ENCODE data around the gene CACNA2D4. TPM values are rescaled to one million over a fixed set of nuclear protein-coding genes. Genes with fewer than 3 reads are reported as not detected.

The CACNA2D4 gene
- total and polyA plus RNA-seq, 2 of the 13 experiments (the other 11 are each of a cell fraction or from before 2014, with no cell fraction given), result 14.2 to 136 TPM

DNA sequence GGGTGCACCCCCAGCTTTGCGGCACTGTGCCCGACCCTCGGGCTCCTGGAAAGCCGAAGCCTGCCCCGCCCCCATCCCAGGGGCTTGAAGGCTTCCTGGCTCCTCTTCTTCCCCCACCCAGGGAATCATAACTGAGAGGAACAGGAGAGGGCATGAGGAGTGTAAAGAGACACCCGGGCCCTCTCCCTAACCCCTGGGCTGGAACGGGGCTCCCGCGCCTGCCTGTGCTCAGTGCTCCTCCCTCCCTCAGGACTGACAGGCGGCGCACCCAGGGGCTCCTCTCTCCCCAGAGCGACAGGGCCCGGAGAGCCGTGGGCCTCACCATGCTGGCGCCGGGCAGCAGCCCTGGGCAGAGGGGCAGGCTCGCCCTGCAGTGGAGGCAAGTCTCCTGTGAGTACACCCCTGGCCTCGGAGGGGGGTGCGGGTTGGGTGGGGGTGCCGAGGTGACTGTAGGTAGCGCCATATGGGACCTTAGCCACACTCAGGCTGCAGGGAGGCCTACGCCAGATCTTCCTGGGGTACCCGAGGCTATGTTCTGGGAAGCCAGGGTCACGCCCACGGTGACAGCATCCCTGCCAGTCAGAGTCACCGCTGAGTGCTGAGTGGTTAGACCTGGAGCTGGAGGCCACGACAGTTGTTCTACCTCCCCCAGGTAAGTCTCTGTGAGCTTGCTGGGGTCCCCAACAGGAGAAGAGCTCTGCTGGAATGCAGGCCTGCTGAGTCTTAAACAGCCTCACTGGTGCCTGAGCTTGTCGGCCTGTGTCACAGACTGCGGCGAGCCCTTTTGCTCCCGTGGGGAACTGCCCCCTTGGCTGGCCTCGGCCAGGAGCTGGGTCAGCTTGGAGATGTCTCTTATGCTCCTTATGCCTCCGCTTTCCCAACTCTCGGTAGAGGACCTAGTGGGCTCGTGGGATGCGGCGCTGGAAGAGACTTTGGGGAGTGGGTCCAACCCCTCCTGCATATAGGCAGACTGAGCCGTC lies 90.3 kb downstream of the CACNA2D4 start:
- intact Hi-C loops (cut with micrococcal nuclease; ENCODE audit: unreplicated experiment) (no loop called here), in situ Hi-C loops (cut with HindIII; ENCODE audit: extremely low pct_ligation_motif_present, low pct_unique_long_range_greater_than_20kb) (no loop called here)
- H3K9me3 ChIP-seq (ENCODE audit: low read length), result no peaks in the 10 kb centered on the region
- no peak overlapping the region for H3K27ac ChIP-seq (ENCODE audit: extremely low read length, insufficient read depth, low read length)
- TF ChIP-seq HNRNPLL (IDR thresholded peaks at IDR 0.05; ENCODE audit: low read depth, low read length, poor library complexity, severe bottlenecking), result no peak
- no peak overlapping the region for H3K9ac ChIP-seq (ENCODE audit: insufficient read depth, low read depth, low read length)
- H3K4me1 ChIP-seq (ENCODE audit: insufficient read depth, low read length), result peaks cover 37% of the 10 kb centered on the region
- no peak overlapping the region for H3K4me3 ChIP-seq (replicated peaks in 1 of 3; ENCODE audit: insufficient read depth in 1 of 3, low read depth in 2 of 3, low read length in 3 of 3)
- CTCF ChIA-PET (ENCODE audit: low intra/inter-chr PET ratio, low total read pairs), result no interaction called here
- H3K36me3 ChIP-seq (replicated peaks in 1 of 2; ENCODE audit: control insufficient read depth in 1 of 2, insufficient read depth in 2 of 2, low read length in 2 of 2), result no peaks in the 10 kb centered on the region
- DNase-seq (ENCODE audit: low spot score), result no peak
- no peak for FAIRE-seq
- ATAC-seq, result no peak
- no peak overlapping the region for H3K4me2 ChIP-seq (ENCODE audit: low read depth, low read length)
- 59% methylated on average over 11 of the region's 38 CpGs for WGBS (ENCODE audit: low lambda C conversion rate)
- BruUV-seq (replicated peaks), result no TSS peak
- POLR2A ChIA-PET, result no interaction called here
- H2AFZ ChIP-seq (ENCODE audit: low read length), result no peak overlapping the region
- no peaks in the 10 kb centered on the region for H4K20me1 ChIP-seq (ENCODE audit: insufficient read depth, low read length)
- H3K79me2 ChIP-seq (ENCODE audit: insufficient read depth, low read length), result no peaks in the 10 kb centered on the region
- peaks cover 10 to 39% of the 10 kb centered on the region in 2 experiments; a peak in 4 of 5 replicates for H3K27me3 ChIP-seq (ENCODE audit: control insufficient read depth in 1 of 2, insufficient read depth in 2 of 2, low read length in 2 of 2)

DNA sequence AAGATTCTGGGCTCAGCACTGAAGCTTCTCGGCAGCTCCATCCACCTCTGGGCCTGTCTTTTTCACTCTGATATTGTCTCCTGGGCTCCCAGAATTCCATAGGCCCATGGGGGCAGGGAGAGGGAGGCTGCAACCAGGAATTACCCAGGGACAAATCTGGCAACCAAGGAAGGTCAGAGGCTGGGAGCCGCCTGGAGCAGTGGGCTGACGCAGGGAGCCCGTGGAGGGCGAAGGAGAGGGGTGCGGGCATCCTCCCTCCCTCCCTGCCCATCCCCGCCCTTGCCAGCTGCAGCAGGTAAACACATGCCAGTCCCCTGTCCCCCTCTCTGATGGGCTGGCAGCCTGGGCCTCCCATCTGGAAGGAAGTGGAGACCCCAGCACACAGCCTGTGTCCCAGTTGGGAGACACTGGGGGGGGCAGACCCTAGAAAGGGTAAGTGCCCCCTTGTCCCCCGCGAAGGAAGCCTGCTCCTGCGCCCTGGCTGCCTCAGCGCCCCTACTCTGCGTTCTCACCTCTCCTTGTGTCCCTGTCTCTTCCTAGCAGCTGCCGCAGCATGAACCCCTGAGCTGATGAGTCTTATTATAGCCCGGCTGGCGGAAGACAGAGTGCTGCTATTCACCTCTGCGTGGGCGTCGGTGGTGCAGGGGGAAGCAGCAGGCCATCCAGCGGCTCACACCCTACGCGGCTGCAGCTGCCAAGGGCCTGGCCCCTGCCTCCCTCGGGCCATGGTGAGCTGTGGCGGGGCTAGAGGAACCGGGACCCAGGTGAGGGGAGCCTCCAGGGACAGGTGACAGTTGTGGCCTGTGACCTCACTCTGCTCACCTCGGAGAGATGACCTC lies 91.4 kb downstream of the CACNA2D4 start:
- WGBS (ENCODE audit: low lambda C conversion rate), result 61% methylated on average over 11 of the region's 25 CpGs
- in situ Hi-C loops (cut with HindIII; ENCODE audit: extremely low pct_ligation_motif_present, low pct_unique_long_range_greater_than_20kb) (no loop called here), intact Hi-C loops (cut with micrococcal nuclease; ENCODE audit: unreplicated experiment) (no loop called here)
- BruUV-seq (replicated peaks), result no TSS peak
- POLR2A ChIA-PET, result interaction anchor here (2.7 kb wide), 1 partner anchor 14 kb away, joined by 9 read pairs; no protein-coding TSS in a partner anchor
- Histone ChIP-seq H3K27ac (ENCODE audit: extremely low read length, insufficient read depth, low read length) (no peak overlapping the region), H4K20me1 (ENCODE audit: insufficient read depth, low read length) (no peaks in the 10 kb centered on the region), H3K4me1 (ENCODE audit: insufficient read depth, low read length) (peaks cover 46% of the 10 kb centered on the region), H3K4me2 (ENCODE audit: low read depth, low read length) (no peak overlapping the region), H2AFZ (ENCODE audit: low read length) (no peak overlapping the region), H3K9ac (ENCODE audit: insufficient read depth, low read depth, low read length) (no peak overlapping the region), H3K79me2 (ENCODE audit: insufficient read depth, low read length) (no peaks in the 10 kb centered on the region), H3K4me3 (replicated peaks in 1 of 3; ENCODE audit: insufficient read depth in 1 of 3, low read depth in 2 of 3, low read length in 3 of 3) (no peak overlapping the region), H3K36me3 (replicated peaks in 1 of 2; ENCODE audit: control insufficient read depth in 1 of 2, insufficient read depth in 2 of 2, low read length in 2 of 2) (no peaks in the 10 kb centered on the region), H3K9me3 (ENCODE audit: low read length) (no peaks in the 10 kb centered on the region), H3K27me3 (ENCODE audit: control insufficient read depth in 1 of 2, insufficient read depth in 2 of 2, low read length in 2 of 2) (peaks cover 15 to 41% of the 10 kb centered on the region in 2 experiments; a peak in 4 of 5 replicates)
- FAIRE-seq (no peak), DNase-seq (ENCODE audit: low spot score) (no peak), ATAC-seq (no peak)
- CTCF ChIA-PET (ENCODE audit: low intra/inter-chr PET ratio, low total read pairs), result no interaction called here
- TF ChIP-seq, protein P1, sequence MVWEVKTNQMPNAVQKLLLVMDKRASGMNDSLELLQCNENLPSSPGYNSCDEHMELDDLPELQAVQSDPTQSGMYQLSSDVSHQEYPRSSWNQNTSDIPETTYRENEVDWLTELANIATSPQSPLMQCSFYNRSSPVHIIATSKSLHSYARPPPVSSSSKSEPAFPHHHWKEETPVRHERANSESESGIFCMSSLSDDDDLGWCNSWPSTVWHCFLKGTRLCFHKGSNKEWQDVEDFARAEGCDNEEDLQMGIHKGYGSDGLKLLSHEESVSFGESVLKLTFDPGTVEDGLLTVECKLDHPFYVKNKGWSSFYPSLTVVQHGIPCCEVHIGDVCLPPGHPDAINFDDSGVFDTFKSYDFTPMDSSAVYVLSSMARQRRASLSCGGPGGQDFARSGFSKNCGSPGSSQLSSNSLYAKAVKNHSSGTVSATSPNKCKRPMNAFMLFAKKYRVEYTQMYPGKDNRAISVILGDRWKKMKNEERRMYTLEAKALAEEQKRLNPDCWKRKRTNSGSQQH (CRISPR knock-in tag; IDR thresholded peaks at IDR 0.05; ENCODE audit: low read depth), result no peak
- TF ChIP-seq, protein P2, sequence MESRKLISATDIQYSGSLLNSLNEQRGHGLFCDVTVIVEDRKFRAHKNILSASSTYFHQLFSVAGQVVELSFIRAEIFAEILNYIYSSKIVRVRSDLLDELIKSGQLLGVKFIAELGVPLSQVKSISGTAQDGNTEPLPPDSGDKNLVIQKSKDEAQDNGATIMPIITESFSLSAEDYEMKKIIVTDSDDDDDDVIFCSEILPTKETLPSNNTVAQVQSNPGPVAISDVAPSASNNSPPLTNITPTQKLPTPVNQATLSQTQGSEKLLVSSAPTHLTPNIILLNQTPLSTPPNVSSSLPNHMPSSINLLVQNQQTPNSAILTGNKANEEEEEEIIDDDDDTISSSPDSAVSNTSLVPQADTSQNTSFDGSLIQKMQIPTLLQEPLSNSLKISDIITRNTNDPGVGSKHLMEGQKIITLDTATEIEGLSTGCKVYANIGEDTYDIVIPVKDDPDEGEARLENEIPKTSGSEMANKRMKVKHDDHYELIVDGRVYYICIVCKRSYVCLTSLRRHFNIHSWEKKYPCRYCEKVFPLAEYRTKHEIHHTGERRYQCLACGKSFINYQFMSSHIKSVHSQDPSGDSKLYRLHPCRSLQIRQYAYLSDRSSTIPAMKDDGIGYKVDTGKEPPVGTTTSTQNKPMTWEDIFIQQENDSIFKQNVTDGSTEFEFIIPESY (CRISPR knock-in tag; IDR thresholded peaks at IDR 0.05), result peak; percentile 53; the same call in 1 of the 2 replicates
- no peak for TF ChIP-seq ZNF274 (CRISPR knock-in tag; IDR thresholded peaks at IDR 0.05)
- no peak for TF ChIP-seq ARNT2 (CRISPR knock-in tag; IDR thresholded peaks at IDR 0.05; ENCODE audit: low read depth)
- no peak for TF ChIP-seq ZNF563 (CRISPR knock-in tag; IDR thresholded peaks at IDR 0.05)
- TF ChIP-seq, protein P3, sequence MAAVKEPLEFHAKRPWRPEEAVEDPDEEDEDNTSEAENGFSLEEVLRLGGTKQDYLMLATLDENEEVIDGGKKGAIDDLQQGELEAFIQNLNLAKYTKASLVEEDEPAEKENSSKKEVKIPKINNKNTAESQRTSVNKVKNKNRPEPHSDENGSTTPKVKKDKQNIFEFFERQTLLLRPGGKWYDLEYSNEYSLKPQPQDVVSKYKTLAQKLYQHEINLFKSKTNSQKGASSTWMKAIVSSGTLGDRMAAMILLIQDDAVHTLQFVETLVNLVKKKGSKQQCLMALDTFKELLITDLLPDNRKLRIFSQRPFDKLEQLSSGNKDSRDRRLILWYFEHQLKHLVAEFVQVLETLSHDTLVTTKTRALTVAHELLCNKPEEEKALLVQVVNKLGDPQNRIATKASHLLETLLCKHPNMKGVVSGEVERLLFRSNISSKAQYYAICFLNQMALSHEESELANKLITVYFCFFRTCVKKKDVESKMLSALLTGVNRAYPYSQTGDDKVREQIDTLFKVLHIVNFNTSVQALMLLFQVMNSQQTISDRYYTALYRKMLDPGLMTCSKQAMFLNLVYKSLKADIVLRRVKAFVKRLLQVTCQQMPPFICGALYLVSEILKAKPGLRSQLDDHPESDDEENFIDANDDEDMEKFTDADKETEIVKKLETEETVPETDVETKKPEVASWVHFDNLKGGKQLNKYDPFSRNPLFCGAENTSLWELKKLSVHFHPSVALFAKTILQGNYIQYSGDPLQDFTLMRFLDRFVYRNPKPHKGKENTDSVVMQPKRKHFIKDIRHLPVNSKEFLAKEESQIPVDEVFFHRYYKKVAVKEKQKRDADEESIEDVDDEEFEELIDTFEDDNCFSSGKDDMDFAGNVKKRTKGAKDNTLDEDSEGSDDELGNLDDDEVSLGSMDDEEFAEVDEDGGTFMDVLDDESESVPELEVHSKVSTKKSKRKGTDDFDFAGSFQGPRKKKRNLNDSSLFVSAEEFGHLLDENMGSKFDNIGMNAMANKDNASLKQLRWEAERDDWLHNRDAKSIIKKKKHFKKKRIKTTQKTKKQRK (IDR thresholded peaks at IDR 0.05; ENCODE audit: low read length), result no peak
